ENCODE data around the gene TUBA4A.
"Not testable (repeated sequence)": the region's sequence is repeated elsewhere in the genome, so short reads cannot be mapped to it uniquely, and the experiment has no call there.

TUBA4A gene

GRCh38 chr2:219253753-219254589, at the start of gene TUBA4A:
Gene TUBA4A, minus strand, starts transcription at chr2:219253918. Its CDS starts 60 bp downstream, at chr2:219253858.
- FAIRE-seq: no peak

GRCh38 chr2:219302412-219302968, 48.8 kb upstream of the TUBA4A start:
- no peak for FAIRE-seq

DNA sequence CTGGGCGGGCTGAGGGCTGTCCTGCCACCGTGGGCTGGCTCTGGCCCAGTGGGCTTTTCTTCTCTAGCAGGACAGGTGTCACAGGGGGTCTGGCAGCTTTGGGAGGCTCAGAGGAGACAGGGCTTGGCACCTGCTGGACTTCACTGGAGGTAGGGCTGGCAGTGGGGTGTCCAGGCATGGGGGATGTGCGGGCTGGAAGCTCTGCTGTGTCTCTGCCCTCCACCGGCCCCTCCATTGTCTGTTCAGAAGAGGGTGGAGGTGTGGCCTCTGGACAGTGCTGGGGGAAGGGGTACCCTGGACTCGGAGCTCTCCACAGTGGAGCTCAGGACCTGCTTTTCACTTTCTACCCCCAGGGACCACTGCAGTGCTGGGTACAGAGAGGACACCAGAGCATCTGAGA, 46.3 kb upstream of the TUBA4A start:
- no peak for FAIRE-seq

DNA sequence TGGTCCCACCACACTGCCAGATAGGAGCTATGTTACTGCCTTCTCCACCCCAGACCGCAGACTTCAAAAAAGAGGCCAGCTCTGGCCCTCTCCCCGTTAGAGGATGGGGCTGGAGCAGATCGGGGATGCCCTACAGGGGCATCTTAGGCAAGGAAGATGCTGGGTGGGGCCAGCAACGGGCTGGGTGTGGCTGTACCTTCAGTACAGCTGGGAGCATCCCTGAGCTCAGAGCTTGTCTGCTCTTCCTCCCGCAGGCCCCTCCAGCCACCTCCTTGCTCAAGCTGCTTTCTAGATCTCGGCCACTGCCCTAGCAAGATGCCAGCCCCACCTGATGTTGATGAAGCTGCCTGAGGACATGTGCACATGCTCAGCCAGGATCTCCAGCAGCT, 45.6 kb upstream of the TUBA4A start:
- FAIRE-seq: no peak

DNA sequence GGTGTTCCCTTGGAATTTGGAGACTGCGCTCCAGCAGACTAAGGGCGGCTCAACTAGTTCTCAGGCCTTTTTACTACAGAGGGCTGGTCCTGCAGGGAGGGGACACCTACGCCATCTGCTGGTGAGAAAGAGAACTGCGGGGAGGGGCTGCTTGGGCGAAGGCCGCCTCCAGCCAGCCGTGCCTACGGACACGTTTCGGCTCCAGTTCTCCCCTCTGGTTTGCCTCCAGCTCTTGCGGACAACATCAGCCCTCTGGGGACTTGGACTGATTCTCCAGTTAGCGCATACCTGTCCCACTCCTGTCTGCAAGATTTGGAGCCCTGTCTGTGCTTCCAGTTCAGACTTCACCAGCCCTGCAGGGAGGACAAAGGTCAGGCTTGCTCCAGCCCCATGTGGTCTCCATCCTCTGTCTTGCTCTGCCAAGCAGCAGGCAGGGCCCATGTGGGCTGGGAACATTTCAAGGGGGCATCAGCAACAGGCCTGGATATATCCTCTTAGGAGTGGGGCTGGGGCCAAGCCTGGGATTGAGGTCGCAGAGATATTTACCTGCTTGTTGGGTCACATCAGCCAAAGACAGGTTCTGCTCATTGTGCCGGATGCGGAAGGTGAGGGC, 45.1 kb upstream of the TUBA4A start:
- FAIRE-seq: no peak

GRCh38 chr2:219297766-219298456, 44.2 kb upstream of the TUBA4A start:
- FAIRE-seq: no peak

- FAIRE-seq: no peak
Measured at GRCh38 chr2:219296631-219297391, 43.1 kb upstream of the TUBA4A start.

DNA sequence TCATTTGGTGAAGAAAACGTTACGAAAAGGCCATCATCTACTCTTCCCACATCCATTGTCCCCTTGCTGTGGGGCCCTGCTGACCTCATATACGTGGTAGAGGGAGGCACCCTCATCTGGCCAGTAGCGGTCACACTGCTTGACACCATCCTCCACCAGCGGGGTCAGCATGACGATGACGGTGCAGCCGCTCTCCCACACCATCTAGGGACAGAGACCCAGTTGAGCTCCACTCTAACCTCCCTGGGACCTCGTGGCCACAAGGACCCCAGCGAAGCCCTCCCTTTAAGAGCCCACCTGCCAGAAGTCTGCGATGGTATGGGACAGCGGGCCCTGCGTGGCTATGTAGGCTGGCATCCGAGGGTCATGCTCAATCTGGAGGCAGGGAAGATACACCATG, 42.4 kb upstream of the TUBA4A start:
- FAIRE-seq: no peak

DNA sequence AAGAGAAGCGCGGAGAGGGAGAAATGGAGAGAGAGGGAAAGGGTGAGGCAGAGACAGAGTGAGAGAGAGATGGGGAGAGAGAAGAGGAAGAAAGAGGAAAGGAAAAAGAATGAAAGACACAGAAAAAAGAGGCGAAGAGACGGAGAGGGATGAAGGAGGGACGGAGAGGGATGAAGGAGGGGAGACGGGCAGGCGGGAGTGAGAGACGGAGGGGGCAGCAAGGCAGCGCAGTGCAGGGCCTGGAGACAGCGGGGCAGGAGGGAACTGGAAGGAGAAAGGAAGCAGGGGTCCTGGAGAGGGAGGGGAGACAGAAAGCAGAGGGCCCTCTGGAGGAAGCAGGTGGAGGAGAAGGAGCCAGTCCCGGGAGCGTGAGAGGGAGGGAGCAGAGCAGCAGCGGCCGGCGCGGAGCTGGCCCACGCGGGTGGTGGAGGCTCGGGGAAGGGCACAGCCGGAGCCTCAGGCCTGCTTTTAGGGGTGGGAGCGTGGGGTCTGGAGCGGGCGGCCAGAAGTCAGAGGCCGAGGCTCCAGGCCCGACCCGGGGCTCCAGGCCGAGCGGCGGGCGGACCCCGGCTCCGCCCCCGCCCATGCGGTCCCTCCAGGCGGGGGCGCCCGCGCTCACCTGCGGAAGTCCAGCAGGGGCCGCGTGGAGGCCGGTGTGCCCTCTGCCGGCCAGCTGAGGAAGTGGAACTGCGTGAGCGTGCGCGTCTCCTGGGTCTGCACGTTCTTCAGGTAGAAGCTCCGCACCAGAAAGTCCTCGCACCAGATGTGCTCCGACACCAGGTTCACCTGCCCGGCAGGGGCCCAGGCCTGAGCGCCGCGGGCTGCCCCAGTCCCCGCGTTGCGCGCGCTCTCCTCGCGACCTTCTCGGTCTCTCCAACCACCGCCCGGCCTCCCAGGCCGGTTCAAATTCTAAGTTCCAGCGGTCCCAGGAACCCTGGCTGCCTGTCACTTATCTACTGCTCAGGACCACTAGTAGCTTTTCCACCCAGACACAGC, 40.9 kb upstream of the TUBA4A start:
- FAIRE-seq: no peak

DNA sequence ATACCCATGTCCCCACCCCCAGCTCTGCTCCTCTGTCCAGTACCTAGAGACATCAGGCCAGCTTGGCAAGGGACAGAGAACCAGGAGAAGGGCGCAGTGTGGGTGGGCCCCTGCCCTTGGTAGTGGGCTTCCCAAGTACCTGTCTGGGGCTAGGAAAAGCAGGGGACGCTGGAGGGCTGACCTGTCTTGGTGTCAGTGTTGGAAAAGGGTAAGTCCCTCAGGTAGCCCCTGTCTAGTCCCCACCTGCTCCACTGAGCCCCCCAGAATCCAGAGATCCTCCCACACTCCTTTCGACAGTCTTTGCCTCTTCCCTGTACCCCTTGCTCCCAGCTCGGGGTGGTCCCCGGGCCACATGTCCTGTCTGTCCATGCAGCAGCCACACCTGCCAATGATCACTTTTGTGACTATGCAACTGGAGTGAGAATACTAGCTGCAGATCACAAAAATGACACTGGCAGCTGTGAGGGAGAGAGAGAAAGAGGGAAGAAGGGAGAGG, 40.1 kb upstream of the TUBA4A start:
- FAIRE-seq: no peak

GRCh38 chr2:219292616-219293015, 38.9 kb upstream of the TUBA4A start:
- FAIRE-seq: no peak

DNA sequence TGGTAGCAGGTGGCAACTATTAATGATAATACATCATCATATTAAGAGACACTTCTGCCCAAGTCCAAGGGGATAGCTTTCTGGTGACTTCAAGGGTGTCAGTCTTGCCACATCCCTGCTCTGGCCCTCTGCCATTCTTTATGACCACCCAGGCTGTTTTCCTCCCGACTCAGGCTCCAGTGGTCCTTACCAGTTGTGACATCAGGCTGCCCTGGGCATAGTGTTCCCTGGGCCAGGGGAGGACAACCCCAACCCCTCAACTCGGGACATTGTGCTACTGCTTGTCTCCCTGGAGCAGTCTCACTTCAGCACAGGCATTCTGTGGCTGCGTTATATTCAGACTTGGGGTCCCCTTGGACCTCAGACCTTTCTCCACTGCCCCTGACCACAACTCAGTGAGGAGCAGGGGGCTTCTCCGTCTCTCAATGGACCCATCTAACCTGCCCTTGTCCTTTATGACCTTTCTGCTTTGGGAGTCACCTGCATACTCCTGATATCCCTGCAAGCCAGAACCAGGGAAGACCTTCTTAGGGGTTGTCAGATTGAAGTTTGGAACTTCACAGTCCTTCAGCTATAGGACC, 38.3 kb upstream of the TUBA4A start:
- no peak for FAIRE-seq

DNA sequence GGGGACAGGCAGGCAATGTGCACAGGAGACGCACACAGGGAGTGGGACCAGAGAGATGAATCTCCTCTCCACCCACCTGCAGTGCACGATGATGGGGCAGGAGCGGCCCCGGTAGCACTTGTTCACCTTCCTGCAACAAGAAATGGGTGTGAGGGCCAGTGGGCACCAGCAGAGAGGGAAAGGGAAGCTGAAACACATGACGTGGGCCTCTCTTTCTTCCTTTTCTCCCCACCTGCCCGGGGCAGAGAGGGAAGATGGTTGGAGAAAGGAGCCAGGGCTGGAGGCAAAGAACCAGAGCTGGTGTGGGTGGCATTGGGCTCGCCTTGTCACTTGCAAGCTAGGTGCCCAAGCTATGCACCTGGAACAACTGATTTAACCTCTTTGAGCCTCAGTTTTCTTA, 37.7 kb upstream of the TUBA4A start:
- no peak for FAIRE-seq

- FAIRE-seq: no peak
Measured at GRCh38 chr2:219290381-219291171, 36.9 kb upstream of the TUBA4A start.

DNA sequence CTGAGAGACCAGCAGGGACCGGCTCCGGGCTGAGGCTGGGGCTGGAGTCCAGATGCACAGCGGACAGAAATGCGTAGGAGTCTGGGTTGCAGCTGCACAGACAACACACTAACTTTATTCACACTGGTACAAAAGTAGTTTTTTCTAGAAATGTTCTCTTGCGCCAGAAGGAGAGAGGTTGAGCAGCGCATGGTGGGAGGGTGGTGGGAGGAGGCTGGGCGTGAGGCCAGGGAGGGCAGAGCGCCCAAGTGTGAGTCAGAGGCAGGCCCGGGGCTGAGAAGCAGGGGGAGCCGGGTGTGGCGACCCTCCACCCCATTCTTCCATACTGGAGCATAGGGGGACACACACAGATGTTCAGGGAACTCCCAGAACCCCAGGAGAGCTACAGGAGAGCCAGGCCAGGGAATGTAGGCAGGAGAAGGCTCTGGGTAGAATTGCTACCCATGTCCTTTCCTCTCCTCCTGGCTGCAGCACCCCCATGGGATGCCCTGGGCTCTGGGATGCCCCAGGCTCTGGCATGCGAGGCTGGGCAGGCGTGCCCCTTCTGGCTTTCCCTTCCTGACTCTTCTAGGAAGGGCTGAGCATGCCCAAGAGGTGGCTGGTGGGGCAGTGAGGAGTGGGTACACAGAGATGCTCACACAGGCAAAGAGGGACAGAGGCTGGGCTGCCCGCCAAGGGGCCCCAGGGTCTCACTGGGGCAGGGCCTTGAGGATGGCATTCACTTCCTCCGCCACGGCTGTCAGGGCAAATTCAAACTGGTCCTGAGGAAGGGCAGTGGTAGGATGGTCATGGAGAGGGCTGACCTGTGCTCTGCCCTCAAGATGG, 36.0 kb upstream of the TUBA4A start:
- no peak for FAIRE-seq

- no peak for FAIRE-seq
Measured at GRCh38 chr2:219289195-219289536, 35.4 kb upstream of the TUBA4A start.

GRCh38 chr2:219287580-219288265, 34.0 kb upstream of the TUBA4A start:
- FAIRE-seq: no peak

- FAIRE-seq: not testable (repeated sequence)
Measured at GRCh38 chr2:219287116-219287440, 33.4 kb upstream of the TUBA4A start.
